Ishikawa (cell line): Measurements from ENCODE around the gene ARHGEF7.

ENCODE experiments used
- CEBPB ChIP-seq: IDR thresholded peaks from 2 replicates; pipeline ENCODE4 v1.6.1; 2012
- CREB1 ChIP-seq: IDR thresholded peaks from 2 replicates; pipeline ENCODE4 v1.6.1; 2012; ENCODE audit warnings: low read depth
- EGR1 ChIP-seq: IDR thresholded peaks from 2 replicates; pipeline ENCODE4 v1.6.1; 2012
- EP300 ChIP-seq: IDR thresholded peaks from 2 replicates; pipeline ENCODE4 v1.6.1; 2012; ENCODE audit warnings: borderline replicate concordance
- FOXM1 ChIP-seq: IDR thresholded peaks from 2 replicates; pipeline ENCODE4 v1.6.1; 2012; ENCODE audit warnings: low read depth, borderline replicate concordance
- MAX ChIP-seq: IDR thresholded peaks from 2 replicates; pipeline ENCODE4 v1.6.1; 2012
- NFIC ChIP-seq: IDR thresholded peaks from 2 replicates; pipeline ENCODE4 v1.6.1; 2012
- RAD21 ChIP-seq: IDR thresholded peaks from 2 replicates; pipeline ENCODE4 v1.6.1; 2012; ENCODE audit warnings: low read depth
- REST ChIP-seq: IDR thresholded peaks from 2 replicates; pipeline ENCODE4 v1.6.1; 2012; ENCODE audit warnings: low read depth, mild to moderate bottlenecking
- TAF1 ChIP-seq: IDR thresholded peaks from 2 replicates; pipeline ENCODE4 v1.6.1; 2012; ENCODE audit warnings: low read depth, mild to moderate bottlenecking
- TCF12 ChIP-seq: IDR thresholded peaks from 2 replicates; pipeline ENCODE4 v1.6.1; 2012; ENCODE audit warnings: low read depth
- TEAD4 ChIP-seq: IDR thresholded peaks from 2 replicates; pipeline ENCODE4 v1.6.1; 2012
- USF1 ChIP-seq: IDR thresholded peaks from 2 replicates; pipeline ENCODE4 v1.6.1; 2012
- YY1 ChIP-seq: IDR thresholded peaks from 2 replicates; pipeline ENCODE4 v1.6.1; 2012; ENCODE audit warnings: low read depth
- ZBTB7A ChIP-seq: IDR thresholded peaks from 2 replicates; pipeline ENCODE4 v1.6.1; 2012; ENCODE audit warnings: low read depth

The ARHGEF7 gene

GRCh38 chr13:111316161-111316730, 201.1 kb downstream of the ARHGEF7 start:
- TF ChIP-seq USF1: no peak
- no peak for TF ChIP-seq RAD21
- no peak for TF ChIP-seq NFIC
- no peak for TF ChIP-seq ZBTB7A
- no peak for TF ChIP-seq FOXM1
- TF ChIP-seq TAF1: no peak
- TF ChIP-seq CEBPB: no peak
- no peak for TF ChIP-seq TEAD4
- TF ChIP-seq TCF12: no peak
- TF ChIP-seq CREB1: no peak
- TF ChIP-seq EP300: no peak
- no peak for TF ChIP-seq MAX
- TF ChIP-seq YY1: no peak

- TF ChIP-seq EGR1: no peak
- TF ChIP-seq USF1: no peak
- no peak for TF ChIP-seq CREB1
- no peak for TF ChIP-seq NFIC
Measured at GRCh38 chr13:111317042-111317550, 202.0 kb downstream of the ARHGEF7 start.

GRCh38 chr13:111317571-111318345, 202.6 kb downstream of the ARHGEF7 start:
- TF ChIP-seq CREB1: no peak
- TF ChIP-seq TEAD4: no peak
- no peak for TF ChIP-seq NFIC
- TF ChIP-seq YY1: no peak
- TF ChIP-seq REST: no peak
- TF ChIP-seq EP300: no peak
- TF ChIP-seq ZBTB7A: no peak
- no peak for TF ChIP-seq FOXM1
- no peak for TF ChIP-seq TCF12
- no peak for TF ChIP-seq MAX
- TF ChIP-seq USF1: no peak
- no peak for TF ChIP-seq EGR1
- TF ChIP-seq RAD21: no peak
- no peak for TF ChIP-seq CEBPB
- TF ChIP-seq TAF1: no peak

- TF ChIP-seq ZBTB7A (no peak), CREB1 (no peak), CEBPB (no peak), USF1 (no peak), YY1 (no peak), TAF1 (no peak), NFIC (no peak)
Measured at GRCh38 chr13:111318386-111318785, 203.3 kb downstream of the ARHGEF7 start.

GRCh38 chr13:111319521-111319920, 204.4 kb downstream of the ARHGEF7 start:
- TF ChIP-seq TCF12 (no peak), YY1 (no peak), RAD21 (no peak), FOXM1 (no peak), TAF1 (no peak)

GRCh38 chr13:111319998-111320911, 205.1 kb downstream of the ARHGEF7 start, which contains the start of gene TEX29:
Gene TEX29 (plus strand): TSS chr13:111320642. CDS start chr13:111320891, 249 bp downstream.
- TF ChIP-seq FOXM1 (no peak), EGR1 (no peak), ZBTB7A (no peak), NFIC (no peak), TCF12 (no peak), CREB1 (no peak), YY1 (no peak), USF1 (no peak), TEAD4 (no peak), MAX (no peak), TAF1 (no peak)
